ENCODE results near the gene ANO9. TPM values are rescaled to one million over a fixed set of nuclear protein-coding genes. Genes with fewer than 3 reads are reported as not detected.

ANO9 gene, protein sequence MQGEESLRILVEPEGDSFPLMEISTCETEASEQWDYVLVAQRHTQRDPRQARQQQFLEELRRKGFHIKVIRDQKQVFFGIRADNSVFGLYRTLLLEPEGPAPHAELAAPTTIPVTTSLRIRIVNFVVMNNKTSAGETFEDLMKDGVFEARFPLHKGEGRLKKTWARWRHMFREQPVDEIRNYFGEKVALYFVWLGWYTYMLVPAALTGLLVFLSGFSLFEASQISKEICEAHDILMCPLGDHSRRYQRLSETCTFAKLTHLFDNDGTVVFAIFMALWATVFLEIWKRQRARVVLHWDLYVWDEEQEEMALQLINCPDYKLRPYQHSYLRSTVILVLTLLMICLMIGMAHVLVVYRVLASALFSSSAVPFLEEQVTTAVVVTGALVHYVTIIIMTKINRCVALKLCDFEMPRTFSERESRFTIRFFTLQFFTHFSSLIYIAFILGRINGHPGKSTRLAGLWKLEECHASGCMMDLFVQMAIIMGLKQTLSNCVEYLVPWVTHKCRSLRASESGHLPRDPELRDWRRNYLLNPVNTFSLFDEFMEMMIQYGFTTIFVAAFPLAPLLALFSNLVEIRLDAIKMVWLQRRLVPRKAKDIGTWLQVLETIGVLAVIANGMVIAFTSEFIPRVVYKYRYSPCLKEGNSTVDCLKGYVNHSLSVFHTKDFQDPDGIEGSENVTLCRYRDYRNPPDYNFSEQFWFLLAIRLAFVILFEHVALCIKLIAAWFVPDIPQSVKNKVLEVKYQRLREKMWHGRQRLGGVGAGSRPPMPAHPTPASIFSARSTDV
- total RNA-seq = 10 to 100 TPM; 10.2 to 34.5 (median 25.9) TPM
- 10 to 100 TPM; 32.7 to 53.8 (median 50.3) TPM for polyA plus RNA-seq
- long read RNA-seq, donor 1 = 0 reads
- long read RNA-seq, donor 2 = 0 reads

DNA sequence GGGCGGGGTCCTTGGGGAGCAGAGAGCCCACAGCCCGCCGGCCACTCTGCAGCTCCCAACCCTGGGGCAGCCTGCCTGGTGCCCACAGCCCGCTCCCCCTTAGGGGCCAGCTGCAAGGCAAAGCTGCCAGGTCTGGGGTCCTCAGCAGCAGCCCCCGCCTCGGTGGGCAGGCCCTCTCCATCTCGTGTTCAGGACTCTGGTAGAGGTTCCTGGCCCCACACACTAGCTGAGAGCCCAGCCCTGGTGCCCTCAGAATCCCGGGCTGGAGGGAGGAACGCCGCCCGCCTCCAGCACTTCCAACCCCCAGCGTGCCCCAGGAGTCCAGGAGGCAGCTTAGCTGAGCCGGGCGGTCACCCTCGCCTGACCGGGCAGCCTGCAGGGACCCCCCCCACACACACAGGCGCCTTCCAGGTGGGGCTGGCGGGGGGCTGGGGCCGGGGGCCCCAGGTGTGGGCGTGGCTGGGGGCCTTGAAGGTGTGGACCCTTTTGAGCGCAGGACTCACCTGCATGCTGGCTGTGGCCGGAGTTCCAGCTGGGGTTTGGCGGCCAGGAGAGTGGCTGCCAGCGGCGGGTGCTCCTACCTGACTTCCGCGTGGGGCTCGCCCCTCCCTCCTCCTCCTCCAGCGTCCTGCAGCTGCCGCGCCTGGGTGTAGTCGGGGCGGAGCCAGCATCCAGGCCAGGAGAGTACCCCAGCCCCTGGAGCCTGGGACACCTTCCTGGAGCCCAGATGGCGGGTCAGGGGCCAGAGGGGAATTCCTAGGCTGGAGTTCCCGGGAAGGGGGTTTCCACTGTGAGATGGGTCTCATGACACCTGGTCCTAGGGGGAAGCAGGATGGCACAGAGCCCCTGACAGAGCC is at the start of gene ANO9:
Gene ANO9 (minus strand): TSS at position 594 of the 857 bp plus-strand sequence. CDS start 85 bp downstream, at position 509.
- H3K36me3 ChIP-seq = no peaks in the 10 kb centered on the region
- WGBS, 5 donors = 8 to 37% (median 22%) methylated on average over 14 to 35 of the region's 35 CpGs
- H3K9me3 ChIP-seq = no peaks in the 10 kb centered on the region
- TF ChIP-seq POLR2AphosphoS5 (IDR thresholded peaks at IDR 0.05) (peak in 2 of 3 donors; percentile 39), POLR2A (IDR thresholded peaks at IDR 0.05) (no peak)
- DNase-seq = peak; percentile 89
- intact Hi-C loops (cut with DNase I; ENCODE audit: low total_unique reads) = no loop called here
- peaks cover 0 to 40% (median 16%) of the 10 kb centered on the region in 6 donors for H3K4me1 ChIP-seq
- H3K27ac ChIP-seq = peak within 1 kb of the TSS in 5 of 8 donors; percentile 31 to 76 (median 66)
- peaks cover 0 to 35% (median 15%) of the 10 kb centered on the region in 7 donors for H3K27me3 ChIP-seq (replicated peaks in 1 of 7)
- peak within 1 kb of the TSS in 7 of 8 donors; percentile 23 to 73 (median 37) for H3K4me3 ChIP-seq

DNA sequence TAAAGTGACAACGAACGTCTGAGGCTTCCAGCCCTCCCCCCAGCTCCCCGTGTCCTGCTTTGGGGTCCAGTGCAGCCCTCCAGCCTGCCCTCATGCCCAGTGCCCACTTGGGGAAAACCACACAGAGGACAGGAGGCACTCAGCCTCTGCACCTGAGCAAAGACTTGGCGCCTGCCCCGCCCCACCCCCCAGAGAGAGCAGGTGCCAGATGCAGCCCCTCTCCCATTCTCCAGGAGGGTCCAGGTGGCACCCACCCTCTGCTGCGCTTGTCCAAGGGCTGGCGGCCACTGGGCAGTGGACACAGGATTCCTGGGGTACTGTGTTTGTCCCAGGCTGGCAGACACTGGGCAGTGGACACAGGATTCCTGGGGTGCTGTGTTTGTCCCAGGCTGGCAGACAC is 49.5 kb upstream of the ANO9 start:
- 85 to 94% (median 90%) methylated on average over 7 of the region's 7 CpGs for WGBS, 5 donors
- Histone ChIP-seq H3K27me3 (replicated peaks in 1 of 7) (no peaks in the 10 kb centered on the region), H3K4me1 (peaks cover 0 to 7% (median 0%) of the 10 kb centered on the region in 6 donors), H3K27ac (no peak overlapping the region), H3K9me3 (no peaks in the 10 kb centered on the region), H3K4me3 (no peak overlapping the region), H3K36me3 (peaks cover 0 to 93% (median 54%) of the 10 kb centered on the region in 6 donors)
- no peak for DNase-seq
- TF ChIP-seq, protein P1, sequence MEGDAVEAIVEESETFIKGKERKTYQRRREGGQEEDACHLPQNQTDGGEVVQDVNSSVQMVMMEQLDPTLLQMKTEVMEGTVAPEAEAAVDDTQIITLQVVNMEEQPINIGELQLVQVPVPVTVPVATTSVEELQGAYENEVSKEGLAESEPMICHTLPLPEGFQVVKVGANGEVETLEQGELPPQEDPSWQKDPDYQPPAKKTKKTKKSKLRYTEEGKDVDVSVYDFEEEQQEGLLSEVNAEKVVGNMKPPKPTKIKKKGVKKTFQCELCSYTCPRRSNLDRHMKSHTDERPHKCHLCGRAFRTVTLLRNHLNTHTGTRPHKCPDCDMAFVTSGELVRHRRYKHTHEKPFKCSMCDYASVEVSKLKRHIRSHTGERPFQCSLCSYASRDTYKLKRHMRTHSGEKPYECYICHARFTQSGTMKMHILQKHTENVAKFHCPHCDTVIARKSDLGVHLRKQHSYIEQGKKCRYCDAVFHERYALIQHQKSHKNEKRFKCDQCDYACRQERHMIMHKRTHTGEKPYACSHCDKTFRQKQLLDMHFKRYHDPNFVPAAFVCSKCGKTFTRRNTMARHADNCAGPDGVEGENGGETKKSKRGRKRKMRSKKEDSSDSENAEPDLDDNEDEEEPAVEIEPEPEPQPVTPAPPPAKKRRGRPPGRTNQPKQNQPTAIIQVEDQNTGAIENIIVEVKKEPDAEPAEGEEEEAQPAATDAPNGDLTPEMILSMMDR (IDR thresholded peaks at IDR 0.05 in 8 of 11, conservative IDR thresholded peaks at IDR 0.05 in 3 of 11) = no peak
- TF ChIP-seq POLR2AphosphoS5 (IDR thresholded peaks at IDR 0.05) (no peak), POLR2A (IDR thresholded peaks at IDR 0.05) (no peak)
- intact Hi-C loops (cut with DNase I; ENCODE audit: low total_unique reads) = no loop called here

DNA sequence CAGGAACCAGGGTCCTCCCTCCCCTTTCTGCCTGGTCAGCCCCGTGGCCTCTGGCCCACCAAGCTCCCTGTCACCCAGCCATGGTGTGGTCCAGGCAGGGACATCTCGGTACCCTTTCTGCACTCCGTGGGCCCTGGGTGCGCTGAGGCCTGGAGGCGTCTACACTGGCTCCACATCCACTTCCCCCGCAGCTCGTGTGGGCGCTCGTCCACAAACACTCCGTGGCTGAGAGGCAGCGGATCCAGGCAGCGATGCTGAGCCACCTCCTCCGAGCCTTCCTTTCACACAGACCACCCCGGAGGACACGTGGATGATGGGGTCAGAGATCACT is 49.1 kb upstream of the ANO9 start:
- H3K27ac ChIP-seq = no peak overlapping the region
- no peaks in the 10 kb centered on the region for H3K9me3 ChIP-seq
- no peak for DNase-seq
- peak in 1 of 3 donors; percentile 12 for TF ChIP-seq POLR2AphosphoS5 (IDR thresholded peaks at IDR 0.05)
- TF ChIP-seq POLR2A (IDR thresholded peaks at IDR 0.05) = no peak
- peaks cover 0 to 5% (median 0%) of the 10 kb centered on the region in 6 donors for H3K4me1 ChIP-seq
- peaks cover 0 to 88% (median 50%) of the 10 kb centered on the region in 6 donors for H3K36me3 ChIP-seq
- H3K27me3 ChIP-seq (replicated peaks in 1 of 7) = no peaks in the 10 kb centered on the region
- intact Hi-C loops (cut with DNase I; ENCODE audit: low total_unique reads) = no loop called here
- WGBS, 5 donors = 91 to 94% (median 93%) methylated on average over 14 to 15 of the region's 15 CpGs
- H3K4me3 ChIP-seq = no peak overlapping the region

DNA sequence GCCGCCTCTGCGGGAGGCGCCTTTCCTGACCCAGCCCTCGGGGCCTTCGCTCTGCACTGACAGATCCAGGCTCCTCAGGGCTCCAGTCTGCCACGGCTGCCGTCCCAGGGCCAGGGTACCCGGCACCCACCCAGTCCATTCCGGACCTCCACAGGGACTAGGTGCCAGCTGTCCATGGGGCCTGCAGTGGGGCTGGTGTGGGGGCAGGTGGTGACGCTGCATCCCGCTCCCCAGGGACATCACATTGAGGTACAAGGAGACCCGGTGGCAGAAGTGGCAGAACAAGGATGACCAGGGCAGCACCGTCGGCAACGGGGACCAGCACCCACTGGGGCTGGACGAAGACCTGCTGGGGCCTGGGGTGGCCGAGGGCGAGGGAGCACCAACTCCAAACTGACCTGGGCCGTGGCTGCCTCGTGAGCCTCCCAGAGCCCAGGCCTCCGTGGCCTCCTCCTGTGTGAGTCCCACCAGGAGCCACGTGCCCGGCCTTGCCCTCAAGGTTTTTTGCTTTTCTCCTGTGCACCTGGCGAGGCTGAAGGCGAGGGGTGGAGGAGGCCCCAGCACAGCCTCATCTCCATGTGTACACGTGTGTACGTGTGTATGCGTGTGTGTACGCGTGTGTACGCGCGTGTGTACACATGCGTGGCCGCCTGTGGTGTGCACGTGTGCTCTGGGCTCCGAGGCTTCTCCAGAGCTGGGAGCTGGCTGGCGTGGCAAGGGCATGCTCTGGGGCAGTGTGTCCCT is 48.5 kb upstream of the ANO9 start:
- intact Hi-C loops (cut with DNase I; ENCODE audit: low total_unique reads) = no loop called here
- Histone ChIP-seq H3K4me1 (no peaks in the 10 kb centered on the region), H3K27ac (no peak overlapping the region), H3K9me3 (no peaks in the 10 kb centered on the region), H3K27me3 (replicated peaks in 1 of 7) (no peaks in the 10 kb centered on the region), H3K36me3 (peaks cover 0 to 83% (median 46%) of the 10 kb centered on the region in 6 donors), H3K4me3 (no peak overlapping the region)
- 89 to 95% (median 94%) methylated on average over 21 to 38 of the region's 38 CpGs for WGBS, 5 donors
- no peak for DNase-seq
- TF ChIP-seq, protein P1 (IDR thresholded peaks at IDR 0.05 in 8 of 11, conservative IDR thresholded peaks at IDR 0.05 in 3 of 11) = no peak
- TF ChIP-seq POLR2AphosphoS5 (IDR thresholded peaks at IDR 0.05) = peak in 1 of 3 donors; percentile 15

Measured in spleen (tissue), 13 donors.